K562 (cell line): ENCODE data around the gene VWA8.

Source experiments
- KDM1A ChIP-seq, 2 experiments: fragments of 450-650 bp; IDR thresholded peaks; 2 replicates each; pipeline ENCODE4 v1.6.1; 2016; ENCODE audit warnings: mild to moderate bottlenecking in 2 of 2
- SIX5 ChIP-seq, 2 experiments: IDR thresholded peaks; 2 replicates each; pipeline ENCODE4 v1.6.1; 2011; ENCODE audit warnings: low read length in 2 of 2, borderline replicate concordance in 1 of 2, low read depth in 1 of 2, mild to moderate bottlenecking in 1 of 2, moderate library complexity in 1 of 2; ENCODE audit not compliant: insufficient read depth in 1 of 2

- TF ChIP-seq KDM1A (IDR thresholded peaks at IDR 0.05) (no peak), SIX5 (IDR thresholded peaks at IDR 0.05; ENCODE audit: borderline replicate concordance in 1 of 2, insufficient read depth in 1 of 2, low read depth in 1 of 2, low read length in 2 of 2) (no peak)
These were observed 17.1 kb upstream of the VWA8 start for GRCh38 chr13:41978007-41978406.
